Measurements from ENCODE around the gene KIF3C. TPM values are rescaled to one million over a fixed set of nuclear protein-coding genes. Genes with fewer than 3 reads are reported as not detected.
A peak's percentile ranks its signal among the peaks of the same experiment; 100 is the strongest.

Gene KIF3C
- total RNA-seq, 2 donors from 2014 or later, result 4.0 to 4.2 TPM

DNA sequence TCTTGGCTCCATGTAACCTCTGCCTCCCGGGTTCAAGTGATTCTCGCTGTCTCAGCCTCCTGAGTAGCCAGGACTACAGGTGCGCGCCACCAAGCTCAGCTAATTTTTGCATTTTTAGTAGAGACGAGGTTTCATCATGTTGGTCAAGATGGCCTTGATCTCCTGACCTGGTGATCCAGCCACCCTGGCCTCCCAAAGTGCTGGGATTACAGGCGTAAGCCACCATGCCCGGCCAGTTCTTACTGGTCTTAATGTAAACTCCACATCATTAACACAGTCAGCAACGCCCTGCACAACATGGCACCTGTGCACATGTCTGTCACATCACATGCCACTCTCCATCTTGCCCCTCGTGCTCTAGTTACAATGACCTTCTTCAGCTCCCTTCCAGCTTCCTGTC, 5.8 kb upstream of the KIF3C start:
- DNase-seq, result no peak
- TF ChIP-seq CTCF (IDR thresholded peaks at IDR 0.05), result no peak
- no peak overlapping the region for H3K27ac ChIP-seq
- no peak overlapping the region for H3K9ac ChIP-seq (ENCODE audit: low read depth in 2 of 2, low read length in 2 of 2)
- intact Hi-C loops (cut with DNase I), result loop anchor here (2.0 kb wide), 1 partner anchor 157 kb away; no protein-coding TSS in a partner anchor
- no peaks in the 10 kb centered on the region for H3K4me1 ChIP-seq
- H3K36me3 ChIP-seq, result no peaks in the 10 kb centered on the region
- no peak overlapping the region for H3K4me3 ChIP-seq
- no peaks in the 10 kb centered on the region for H3K27me3 ChIP-seq
- H3K9me3 ChIP-seq, result no peaks in the 10 kb centered on the region

DNA sequence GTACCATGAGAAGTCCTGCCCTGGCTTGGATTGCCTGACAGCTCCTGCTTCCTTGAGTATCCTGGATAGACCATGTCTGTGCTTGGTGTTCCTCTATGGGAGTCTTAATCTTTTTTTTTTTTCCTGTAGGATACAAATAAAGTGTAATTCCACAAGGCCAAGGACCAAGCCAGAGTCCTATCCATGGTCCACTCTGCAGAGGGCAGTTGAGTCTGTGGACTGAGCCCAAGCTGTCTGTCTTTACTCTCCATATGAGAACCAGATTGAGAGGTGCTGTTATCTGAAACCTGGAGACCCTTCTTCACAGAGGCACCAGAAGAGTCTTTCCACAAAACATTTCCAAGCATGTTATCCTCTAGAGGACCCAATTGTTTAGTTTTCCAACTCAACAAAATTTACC, 1.4 kb upstream of the KIF3C start:
- H3K36me3 ChIP-seq, result no peaks in the 10 kb centered on the region
- H3K4me3 ChIP-seq, result no peak overlapping the region
- H3K9ac ChIP-seq (ENCODE audit: low read depth in 2 of 2, low read length in 2 of 2), result no peak overlapping the region
- H3K27me3 ChIP-seq, result no peaks in the 10 kb centered on the region
- intact Hi-C loops (cut with DNase I), result no loop called here
- no peaks in the 10 kb centered on the region for H3K9me3 ChIP-seq
- H3K27ac ChIP-seq, result no peak overlapping the region
- no peak for TF ChIP-seq CTCF (IDR thresholded peaks at IDR 0.05)
- no peak for DNase-seq
- H3K4me1 ChIP-seq, result no peaks in the 10 kb centered on the region

GRCh38 chr2:25982968-25983280, 627 bp upstream of the KIF3C start:
- Histone ChIP-seq H3K27ac (no peak overlapping the region), H3K9me3 (no peaks in the 10 kb centered on the region), H3K27me3 (no peaks in the 10 kb centered on the region), H3K36me3 (no peaks in the 10 kb centered on the region), H3K9ac (ENCODE audit: low read depth in 2 of 2, low read length in 2 of 2) (peak overlapping the region in 1 of 2 donors; percentile 19), H3K4me3 (peak overlapping the region; percentile 76), H3K4me1 (no peaks in the 10 kb centered on the region)
- TF ChIP-seq CTCF (IDR thresholded peaks at IDR 0.05), result no peak
- DNase-seq, result no peak
- intact Hi-C loops (cut with DNase I), result no loop called here

- Histone ChIP-seq H3K4me3 (peak overlapping the region; percentile 76), H3K4me1 (no peaks in the 10 kb centered on the region), H3K36me3 (no peaks in the 10 kb centered on the region), H3K9ac (ENCODE audit: low read depth in 2 of 2, low read length in 2 of 2) (peak overlapping the region; percentile 38 to 55), H3K9me3 (no peaks in the 10 kb centered on the region), H3K27me3 (no peaks in the 10 kb centered on the region), H3K27ac (peak overlapping the region; percentile 57)
- TF ChIP-seq CTCF (IDR thresholded peaks at IDR 0.05), result no peak
- intact Hi-C loops (cut with DNase I), result no loop called here
- DNase-seq, result no peak
These were observed 563 bp downstream of the KIF3C start for GRCh38 chr2:25981596-25982272.

DNA sequence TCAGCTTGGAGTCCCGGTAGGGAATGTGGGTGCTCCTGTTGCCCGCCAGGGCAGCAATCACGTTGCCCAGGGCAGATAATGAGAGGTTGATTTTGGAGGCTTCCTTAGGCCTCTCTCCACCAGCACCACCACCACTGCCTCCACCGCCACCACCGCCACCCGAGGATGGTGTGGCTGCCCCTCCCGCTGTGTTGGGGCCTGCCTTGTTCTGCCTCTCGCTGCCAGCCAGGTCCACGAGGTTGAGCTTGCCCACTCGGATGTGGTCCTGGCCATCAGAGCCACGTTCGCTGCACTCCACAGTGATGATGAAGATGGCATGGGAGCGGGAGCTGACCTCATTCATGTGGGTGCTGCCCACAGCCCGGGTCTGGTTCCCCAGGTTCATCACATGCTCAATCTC, 1.3 kb downstream of the KIF3C start:
- intact Hi-C loops (cut with DNase I), result no loop called here
- H3K4me1 ChIP-seq, result no peaks in the 10 kb centered on the region
- DNase-seq, result no peak
- H3K4me3 ChIP-seq, result no peak overlapping the region
- no peak for TF ChIP-seq CTCF (IDR thresholded peaks at IDR 0.05)
- no peak overlapping the region for H3K27ac ChIP-seq
- H3K9ac ChIP-seq (ENCODE audit: low read depth in 2 of 2, low read length in 2 of 2), result no peak overlapping the region
- H3K36me3 ChIP-seq, result no peaks in the 10 kb centered on the region
- H3K27me3 ChIP-seq, result no peaks in the 10 kb centered on the region
- no peaks in the 10 kb centered on the region for H3K9me3 ChIP-seq

Data from colonic mucosa (tissue), 4 donors.